ENCODE results near the gene RGL2. TPM values are rescaled to one million over a fixed set of nuclear protein-coding genes. Genes with fewer than 3 reads are reported as not detected.

Gene RGL2
- total and polyA plus RNA-seq, 10 of the 15 experiments (the other 5 are each of a cell fraction or from before 2014, with no cell fraction given) = 0.84 to 21.2 (median 6.8) TPM

GRCh38 chr6:33259032-33259431 is 39.7 kb downstream of the RGL2 start:
- ChIA-PET RAD21 (ENCODE audit: unreplicated experiment) (no interaction called here), POLR2A (interaction anchor here (0.6 to 1.0 kb wide), 2 partner anchors 12 to 168 kb away, joined by 4 to 8 read pairs; partner anchors contain the start of genes RPS18 and VPS52), CTCF (interaction anchor here (4.4 kb wide), 1 partner anchor 10 kb away, joined by 15 read pairs; no protein-coding TSS in a partner anchor), SMC1A (ENCODE audit: uncharacterized antibody, unreplicated experiment) (interaction anchor here (2.1 kb wide), 1 partner anchor 12 kb away, joined by 6 read pairs; the partner anchor contains the start of genes RPS18 and VPS52)
- H3K4me2 ChIP-seq (ENCODE audit: control insufficient read depth, insufficient read depth) = no peak overlapping the region
- no peak overlapping the region for H3K4me3 ChIP-seq
- H3K9me3 ChIP-seq (replicated peaks; ENCODE audit: control insufficient read depth, insufficient read depth, low read length) = no peaks in the 10 kb centered on the region
- intact Hi-C loops (cut with micrococcal nuclease; ENCODE audit: unreplicated experiment) (no loop called here), in situ Hi-C loops (cut with MboI) (no loop called here)
- TF ChIP-seq ZNF384 (IDR thresholded peaks at IDR 0.05; ENCODE audit: borderline replicate concordance, low read depth, low read length) (no peak), NBN (IDR thresholded peaks at IDR 0.05) (no peak), NFYA (IDR thresholded peaks at IDR 0.05; ENCODE audit: borderline replicate concordance, low read depth, low read length) (no peak), ZNF592 (IDR thresholded peaks at IDR 0.05) (no peak), ZNF622 (IDR thresholded peaks at IDR 0.05) (no peak), RAD21 (IDR thresholded peaks at IDR 0.05; ENCODE audit: insufficient read depth, low read depth, low read length) (no peak)
- H3K27ac ChIP-seq (ENCODE audit: control insufficient read depth, insufficient read depth) = no peak overlapping the region
- DNase-seq (ENCODE audit: low read depth, low spot score) (no peak), ATAC-seq (no peak), FAIRE-seq (no peak)
- no peaks in the 10 kb centered on the region for H4K20me1 ChIP-seq (ENCODE audit: control insufficient read depth, insufficient read depth)
- WGBS (ENCODE audit: insufficient coverage, insufficient replicate concordance, low lambda C conversion rate, missing lambda C conversion rate) = 85% methylated on average over 5 of the region's 5 CpGs
- no peaks in the 10 kb centered on the region for H3K79me2 ChIP-seq (ENCODE audit: control insufficient read depth, insufficient read depth, low read length)
- no peak overlapping the region for H3K9ac ChIP-seq (ENCODE audit: control insufficient read depth, insufficient read depth, low read length)
- H3K4me1 ChIP-seq (ENCODE audit: control insufficient read depth, insufficient read depth, low read length) = no peaks in the 10 kb centered on the region
- H2AFZ ChIP-seq (ENCODE audit: control insufficient read depth, low read depth, low read length) = no peak overlapping the region
- BruUV-seq (replicated peaks) = no TSS peak
- H3K27me3 ChIP-seq (replicated peaks in 1 of 2; ENCODE audit: control insufficient read depth in 2 of 2, insufficient read depth in 2 of 2, low read length in 1 of 2) = no peaks in the 10 kb centered on the region
- H3K36me3 ChIP-seq (ENCODE audit: control insufficient read depth in 2 of 2, insufficient read depth in 2 of 2, low read length in 1 of 2) = peaks cover 5 to 14% of the 10 kb centered on the region in 2 experiments
